Tibial nerve (tissue), 3 donors: ENCODE results near the gene EPHA7.

ENCODE experiments used
- CTCF ChIP-seq, 5 experiments: fragments of 200-600 bp in 3 of 5; fragments of 450-650 bp in 2 of 5; sonication (generic) in 3 of 5; IDR thresholded peaks; one replicate each; pipeline ENCODE4 v1.5.1; 2016 to 2019; ENCODE audit warnings: antibody characterized with exemption in 5 of 5, mild to moderate bottlenecking in 3 of 5, moderate library complexity in 2 of 5
- POLR2A ChIP-seq, 2 donors: fragments of 450-650 bp; IDR thresholded peaks; one replicate each; pipeline ENCODE4 v1.6.1; 2017; ENCODE audit warnings: antibody characterized with exemption in 2 of 2, mild to moderate bottlenecking in 2 of 2, moderate library complexity in 2 of 2

DNA sequence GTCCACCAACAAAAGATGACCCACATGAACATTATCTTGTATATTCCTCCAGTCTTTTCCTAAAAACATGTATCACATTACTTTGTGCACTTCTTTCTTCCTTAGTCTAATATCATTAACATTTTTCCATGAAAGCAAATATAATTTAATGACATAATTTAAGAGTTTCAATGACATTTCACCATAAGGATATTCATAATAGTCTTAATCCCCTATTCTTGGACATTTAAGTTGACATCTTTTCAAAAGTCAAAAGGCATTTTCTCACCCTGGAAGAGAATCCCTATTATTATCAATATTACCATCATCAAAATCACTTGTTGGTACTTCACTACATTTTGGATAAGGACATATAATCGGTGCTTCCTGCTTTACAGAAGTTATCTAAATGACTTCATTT, 31.3 kb downstream of the EPHA7 start:
- TF ChIP-seq CTCF (IDR thresholded peaks at IDR 0.05) (no peak), POLR2A (IDR thresholded peaks at IDR 0.05) (no peak)
